Measurements from ENCODE around the gene WDR72. TPM values are rescaled to one million over a fixed set of nuclear protein-coding genes. Genes with fewer than 3 reads are reported as not detected.

Gene WDR72
- total RNA-seq, 1 donor = under 0.01 TPM

DNA sequence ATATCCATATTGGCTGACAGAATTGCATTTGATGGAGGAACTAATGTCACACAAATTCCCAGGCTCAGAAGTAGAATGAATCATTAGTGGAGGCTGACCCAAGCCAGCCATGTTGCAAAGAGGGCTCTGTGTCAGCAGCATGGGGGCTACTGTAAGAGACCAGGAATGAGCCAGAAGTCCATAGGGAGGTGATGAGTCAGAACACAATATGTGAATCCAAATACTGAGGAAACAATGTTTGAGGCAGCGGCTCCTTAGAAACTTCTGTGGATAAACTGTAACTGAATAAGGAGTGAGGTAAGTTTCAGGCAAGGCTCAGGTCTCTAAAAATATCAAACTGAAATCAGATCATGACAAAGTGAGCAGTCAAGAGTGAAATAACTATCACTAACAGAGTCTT lies 170.7 kb downstream of the WDR72 start:
- Histone ChIP-seq H3K4me1 (ENCODE audit: insufficient read depth, low read length) (no peaks in the 10 kb centered on the region), H3K9me3 (ENCODE audit: low read depth, low read length) (no peaks in the 10 kb centered on the region), H3K27me3 (ENCODE audit: insufficient read depth, low read length) (no peaks in the 10 kb centered on the region), H3K4me3 (ENCODE audit: low read length) (no peak overlapping the region)

DNA sequence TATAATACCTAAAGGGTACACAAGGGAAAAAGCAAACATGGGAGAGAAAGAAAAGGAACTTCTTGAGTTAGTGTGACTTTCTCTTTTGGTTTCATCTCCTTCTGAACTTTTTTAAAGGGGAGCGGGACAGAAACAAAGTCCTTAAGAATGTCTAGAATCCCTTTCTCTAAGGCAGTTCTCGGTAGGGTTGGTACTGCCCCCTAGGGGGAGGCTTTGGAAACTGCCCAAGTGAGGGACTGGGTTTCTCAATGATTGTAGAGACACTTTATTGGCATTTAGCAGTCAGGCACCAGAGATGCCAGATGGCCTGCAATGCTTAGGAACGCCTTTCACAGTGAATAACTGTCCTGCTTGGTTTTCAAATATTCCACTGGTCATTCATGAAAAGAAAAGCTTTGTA lies 172.7 kb downstream of the WDR72 start:
- Histone ChIP-seq H3K27me3 (ENCODE audit: insufficient read depth, low read length) (no peaks in the 10 kb centered on the region), H3K4me1 (ENCODE audit: insufficient read depth, low read length) (no peaks in the 10 kb centered on the region), H3K4me3 (ENCODE audit: low read length) (no peak overlapping the region), H3K9me3 (ENCODE audit: low read depth, low read length) (no peaks in the 10 kb centered on the region)

DNA sequence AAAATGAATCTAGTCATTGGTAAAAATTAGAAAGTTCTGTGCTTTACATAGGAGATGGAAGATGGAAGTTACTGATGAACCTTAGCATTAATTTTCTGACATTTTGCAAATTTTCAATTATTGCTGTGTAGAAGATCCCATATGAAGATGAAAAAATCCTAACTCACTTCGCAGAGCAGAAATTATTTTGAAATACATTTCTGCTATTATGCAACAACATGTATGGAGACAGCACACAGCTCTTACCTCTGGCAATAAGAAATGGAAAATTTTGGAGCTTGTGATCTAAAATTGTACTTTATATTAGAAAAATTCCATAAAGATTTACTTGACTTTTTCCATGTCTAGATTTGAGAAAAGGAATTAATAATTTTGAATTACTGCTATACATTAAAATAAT lies 177.9 kb downstream of the WDR72 start:
- Histone ChIP-seq H3K9me3 (ENCODE audit: low read depth, low read length) (no peaks in the 10 kb centered on the region), H3K4me1 (ENCODE audit: insufficient read depth, low read length) (no peaks in the 10 kb centered on the region), H3K4me3 (ENCODE audit: low read length) (no peak overlapping the region), H3K27me3 (ENCODE audit: insufficient read depth, low read length) (no peaks in the 10 kb centered on the region)

DNA sequence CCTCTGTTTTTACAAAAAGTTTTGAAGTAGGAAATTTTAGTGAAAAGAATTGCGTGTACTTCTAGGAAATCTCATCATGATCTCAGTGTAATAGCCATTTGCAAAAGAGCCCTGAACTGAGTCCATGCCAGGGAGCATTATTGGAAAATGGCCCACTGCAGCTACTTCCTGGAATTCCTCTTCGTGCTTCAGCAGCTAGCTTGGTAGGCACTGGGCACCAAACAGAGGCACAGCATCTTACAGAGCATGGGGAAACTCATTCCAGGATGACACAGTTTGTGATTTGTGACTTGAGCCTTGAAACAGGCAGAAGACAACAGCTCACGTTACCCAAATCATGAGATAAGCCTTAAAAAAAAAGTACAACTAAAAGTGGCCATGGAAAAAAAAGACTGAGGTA lies 179.1 kb downstream of the WDR72 start:
- H3K27me3 ChIP-seq (ENCODE audit: insufficient read depth, low read length) = no peaks in the 10 kb centered on the region
- H3K4me3 ChIP-seq (ENCODE audit: low read length) = no peak overlapping the region
- H3K9me3 ChIP-seq (ENCODE audit: low read depth, low read length) = no peaks in the 10 kb centered on the region
- H3K4me1 ChIP-seq (ENCODE audit: insufficient read depth, low read length) = no peaks in the 10 kb centered on the region

DNA sequence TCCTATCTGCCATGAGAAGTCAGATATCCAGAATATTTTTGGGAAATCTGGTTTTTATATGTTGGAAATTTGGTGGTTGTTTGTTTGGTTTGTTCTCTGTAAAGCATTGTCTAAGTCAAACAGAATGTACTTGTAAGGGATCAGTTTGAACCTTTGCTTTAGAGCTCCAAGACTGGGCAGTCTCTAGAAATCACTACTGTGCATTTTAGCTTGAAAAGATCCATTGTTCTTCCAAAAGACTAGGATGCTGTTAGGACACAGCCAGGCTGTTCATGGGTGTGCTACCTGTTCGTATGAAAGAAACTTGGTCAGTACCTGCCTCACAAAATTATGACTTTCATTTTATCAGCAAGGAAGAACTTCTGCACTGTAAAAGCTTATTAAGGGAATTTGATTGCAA lies 182.6 kb downstream of the WDR72 start:
- no peaks in the 10 kb centered on the region for H3K27me3 ChIP-seq (ENCODE audit: insufficient read depth, low read length)
- no peak overlapping the region for H3K4me3 ChIP-seq (ENCODE audit: low read length)
- no peaks in the 10 kb centered on the region for H3K4me1 ChIP-seq (ENCODE audit: insufficient read depth, low read length)
- no peaks in the 10 kb centered on the region for H3K9me3 ChIP-seq (ENCODE audit: low read depth, low read length)

DNA sequence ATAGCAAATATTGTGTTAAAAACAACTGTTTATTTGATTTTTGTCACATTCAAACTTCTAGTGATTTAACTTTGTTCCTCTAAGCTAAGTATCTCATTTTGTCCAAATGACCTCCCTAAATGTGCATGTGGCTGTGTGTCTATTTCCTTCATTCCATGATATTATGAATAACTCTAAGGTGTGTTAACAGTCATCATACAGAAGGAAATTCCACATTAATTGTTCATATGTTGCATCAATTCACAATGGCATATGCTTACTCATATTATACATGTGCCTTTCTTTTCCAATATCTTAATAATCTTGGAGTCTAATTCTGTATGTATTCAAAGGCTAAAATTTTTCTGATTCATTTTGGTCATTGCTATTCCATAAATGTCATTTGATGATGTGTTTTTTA lies 186.4 kb downstream of the WDR72 start:
- H3K9me3 ChIP-seq (ENCODE audit: low read depth, low read length) = no peaks in the 10 kb centered on the region
- H3K4me1 ChIP-seq (ENCODE audit: insufficient read depth, low read length) = no peaks in the 10 kb centered on the region
- no peaks in the 10 kb centered on the region for H3K27me3 ChIP-seq (ENCODE audit: insufficient read depth, low read length)
- no peak overlapping the region for H3K4me3 ChIP-seq (ENCODE audit: low read length)

DNA sequence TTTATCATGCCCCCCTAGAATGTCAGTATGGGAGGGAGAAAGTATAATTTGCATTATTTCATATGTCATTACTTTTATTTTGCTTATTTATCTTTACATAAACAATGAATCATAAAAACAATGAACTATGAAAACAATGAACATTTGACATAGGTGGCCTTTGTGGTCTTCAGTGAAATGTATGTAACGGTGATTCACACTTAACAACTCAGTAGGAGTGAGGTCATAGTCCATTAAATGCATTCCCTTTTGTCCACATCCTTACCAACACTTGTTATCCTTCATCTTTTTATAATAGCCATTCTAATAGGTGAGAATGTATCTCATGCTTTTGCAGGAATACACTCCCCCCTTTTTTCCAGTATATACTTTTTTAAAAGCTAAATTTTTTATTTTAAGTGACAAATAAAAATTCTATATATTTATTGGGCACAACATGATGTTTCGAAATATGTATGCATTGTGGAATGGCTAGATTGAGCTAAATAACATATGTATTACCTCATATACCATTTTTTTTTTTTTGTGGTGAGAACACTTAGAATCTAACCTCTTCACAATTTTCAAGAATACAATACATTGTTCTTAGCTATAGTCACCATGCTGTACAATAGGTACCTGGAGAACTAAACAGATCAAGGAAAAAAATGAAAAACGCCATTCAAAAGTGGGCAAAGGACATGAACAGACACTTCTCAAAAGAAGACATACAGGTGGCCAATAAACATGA lies 189.5 kb downstream of the WDR72 start:
- H3K27me3 ChIP-seq (ENCODE audit: insufficient read depth, low read length) = no peaks in the 10 kb centered on the region
- no peak overlapping the region for H3K4me3 ChIP-seq (ENCODE audit: low read length)
- no peaks in the 10 kb centered on the region for H3K9me3 ChIP-seq (ENCODE audit: low read depth, low read length)
- H3K4me1 ChIP-seq (ENCODE audit: insufficient read depth, low read length) = no peaks in the 10 kb centered on the region

DNA sequence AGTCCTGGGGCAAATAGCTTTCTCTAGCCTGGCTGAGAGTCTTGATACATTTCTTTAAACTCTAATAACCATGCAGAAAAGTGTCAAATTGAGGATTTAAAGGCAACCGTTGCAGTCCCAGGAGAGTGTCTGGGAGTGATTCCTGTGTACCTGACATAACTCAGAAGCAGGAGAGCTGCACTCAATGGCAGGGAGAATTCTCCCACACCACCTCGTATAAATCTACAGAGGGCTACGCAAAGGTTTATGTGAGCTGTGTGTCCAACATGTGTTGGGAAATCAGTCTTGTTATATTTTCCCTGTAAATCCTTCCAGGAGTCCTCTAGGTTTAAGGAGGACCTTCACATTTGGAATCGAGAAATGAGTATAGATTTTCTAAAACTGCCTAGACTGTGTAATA lies 192.6 kb downstream of the WDR72 start:
- H3K9me3 ChIP-seq (ENCODE audit: low read depth, low read length) = no peaks in the 10 kb centered on the region
- no peak overlapping the region for H3K4me3 ChIP-seq (ENCODE audit: low read length)
- no peaks in the 10 kb centered on the region for H3K4me1 ChIP-seq (ENCODE audit: insufficient read depth, low read length)

DNA sequence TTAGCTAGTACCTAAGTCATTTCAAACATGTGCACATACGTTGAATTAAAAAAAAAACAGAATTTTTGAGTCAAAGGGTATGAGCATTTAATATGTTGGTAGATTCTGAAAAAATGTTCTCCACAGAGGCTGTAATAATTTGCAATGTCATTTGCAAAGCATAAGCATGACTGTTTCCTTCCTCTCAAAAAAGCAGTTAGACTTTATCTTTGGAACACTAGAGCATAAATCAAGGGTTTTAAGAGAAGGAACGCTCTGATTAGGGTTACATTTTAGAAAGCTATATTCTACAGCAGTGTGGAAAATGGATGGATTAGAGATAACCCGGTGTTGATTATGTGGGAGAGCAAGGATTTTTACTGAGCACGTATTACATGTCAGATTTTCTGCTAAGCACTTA lies 193.7 kb downstream of the WDR72 start:
- Histone ChIP-seq H3K4me3 (ENCODE audit: low read length) (no peak overlapping the region), H3K9me3 (ENCODE audit: low read depth, low read length) (no peaks in the 10 kb centered on the region), H3K4me1 (ENCODE audit: insufficient read depth, low read length) (no peaks in the 10 kb centered on the region), H3K27me3 (ENCODE audit: insufficient read depth, low read length) (no peaks in the 10 kb centered on the region)

More for the DNA sequence above, 192.6 kb downstream of the WDR72 start:
- no peaks in the 10 kb centered on the region for H3K27me3 ChIP-seq (ENCODE audit: insufficient read depth, low read length)

DNA sequence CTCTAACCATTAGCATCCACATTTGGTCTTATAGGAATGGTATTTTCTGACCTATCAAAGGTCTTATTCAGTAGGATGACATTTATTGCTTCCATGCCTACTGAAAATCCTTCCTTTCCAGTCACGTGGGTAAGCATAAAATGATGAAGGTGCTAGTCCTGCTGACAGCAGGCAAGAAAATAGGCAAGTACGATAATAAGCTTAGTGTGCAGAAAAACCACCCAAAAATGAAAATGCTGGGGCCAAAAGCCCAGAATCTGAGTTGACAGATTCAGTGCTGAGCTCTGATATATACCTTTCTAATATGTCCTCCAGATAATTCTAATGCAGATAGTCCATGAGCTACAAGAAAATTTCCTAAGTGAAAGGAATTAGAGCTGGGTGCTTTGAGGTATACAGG lies 194.8 kb downstream of the WDR72 start:
- no peak overlapping the region for H3K4me3 ChIP-seq (ENCODE audit: low read length)
- H3K9me3 ChIP-seq (ENCODE audit: low read depth, low read length) = no peaks in the 10 kb centered on the region
- no peaks in the 10 kb centered on the region for H3K4me1 ChIP-seq (ENCODE audit: insufficient read depth, low read length)
- no peaks in the 10 kb centered on the region for H3K27me3 ChIP-seq (ENCODE audit: insufficient read depth, low read length)

DNA sequence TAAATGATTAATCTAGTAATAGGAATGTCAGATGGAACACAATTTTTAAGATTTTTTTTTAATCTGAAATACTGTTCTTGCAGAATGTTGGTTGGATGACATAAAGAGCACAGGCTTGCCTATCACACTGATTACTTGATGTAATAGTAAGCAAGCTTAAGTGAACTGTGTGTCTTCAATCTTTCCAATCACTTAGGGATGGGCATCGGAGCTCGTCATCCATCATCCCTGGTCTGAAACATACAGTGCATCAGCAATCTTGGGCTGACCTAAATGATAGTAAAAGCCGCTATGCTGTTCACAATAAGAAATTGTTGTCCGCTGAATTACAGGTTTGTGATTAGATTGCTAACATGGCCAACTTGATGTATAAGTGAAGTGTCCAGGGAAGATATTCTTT lies 195.8 kb downstream of the WDR72 start:
- Histone ChIP-seq H3K4me1 (ENCODE audit: insufficient read depth, low read length) (no peaks in the 10 kb centered on the region), H3K4me3 (ENCODE audit: low read length) (no peak overlapping the region), H3K27me3 (ENCODE audit: insufficient read depth, low read length) (no peaks in the 10 kb centered on the region), H3K9me3 (ENCODE audit: low read depth, low read length) (no peaks in the 10 kb centered on the region)

DNA sequence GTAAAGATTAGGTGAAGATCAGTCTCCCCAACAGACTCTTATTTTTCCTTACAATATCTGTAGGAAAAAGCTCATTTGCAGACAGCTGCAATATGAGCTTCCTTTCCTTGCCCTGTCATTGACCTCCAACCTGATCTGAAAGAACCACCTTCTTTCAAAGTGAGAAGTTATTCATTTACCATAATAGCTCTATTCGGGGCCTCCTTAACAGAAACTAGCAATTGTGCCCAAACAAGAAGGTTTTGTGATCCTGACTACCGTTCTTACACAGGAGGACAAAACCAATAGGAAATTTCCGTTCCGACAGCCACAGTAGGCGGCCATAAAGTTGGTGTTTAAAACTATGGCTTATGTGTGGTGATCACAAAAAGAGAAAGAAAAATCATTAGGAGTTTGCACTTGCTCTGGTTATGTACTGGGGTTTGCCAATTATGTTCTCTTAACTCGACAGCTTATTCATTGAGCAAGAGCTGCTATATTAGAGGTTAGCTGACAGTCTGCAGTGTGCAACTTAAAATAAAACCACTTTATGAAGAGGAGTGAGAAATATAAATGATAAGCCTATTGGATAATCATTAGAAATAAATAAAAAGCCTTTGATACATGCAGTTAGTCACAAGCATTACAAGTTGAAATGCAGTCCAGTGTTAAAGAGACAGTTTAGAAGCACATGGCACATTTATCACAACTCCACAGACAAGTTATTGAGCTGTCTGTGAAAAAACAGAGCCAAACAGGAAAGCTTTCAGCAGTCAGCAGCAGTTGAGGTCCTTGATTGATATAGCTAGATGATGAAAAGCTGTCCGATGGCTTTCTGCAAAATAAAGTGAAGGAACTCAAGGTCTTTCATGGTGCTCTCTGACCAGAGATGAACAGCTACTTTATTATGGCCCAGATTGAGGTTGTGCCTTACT lies 199.8 kb downstream of the WDR72 start:
- H3K4me1 ChIP-seq (ENCODE audit: insufficient read depth, low read length) = no peaks in the 10 kb centered on the region
- no peak overlapping the region for H3K4me3 ChIP-seq (ENCODE audit: low read length)
- H3K9me3 ChIP-seq (ENCODE audit: low read depth, low read length) = no peaks in the 10 kb centered on the region
- H3K27me3 ChIP-seq (ENCODE audit: insufficient read depth, low read length) = no peaks in the 10 kb centered on the region

DNA sequence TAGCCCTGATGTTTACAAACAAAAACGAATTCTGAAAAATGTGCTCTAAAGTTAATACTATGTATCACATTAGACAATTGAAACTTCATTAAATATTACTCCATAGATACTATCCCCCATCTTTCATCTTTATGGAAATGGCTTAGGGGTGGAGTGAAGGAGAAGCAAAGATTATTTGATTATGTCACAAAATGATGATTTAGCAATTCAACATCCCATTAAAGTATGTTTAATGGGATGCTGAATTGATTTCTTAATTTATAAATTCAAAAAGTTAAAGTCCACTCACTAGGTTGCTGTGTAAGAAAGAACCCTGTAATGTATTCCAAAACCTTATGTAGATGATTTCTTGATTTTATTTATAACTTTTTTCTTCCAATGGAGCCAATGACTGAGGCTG lies 201.1 kb downstream of the WDR72 start:
- H3K4me1 ChIP-seq (ENCODE audit: insufficient read depth, low read length) = no peaks in the 10 kb centered on the region
- no peaks in the 10 kb centered on the region for H3K9me3 ChIP-seq (ENCODE audit: low read depth, low read length)
- H3K27me3 ChIP-seq (ENCODE audit: insufficient read depth, low read length) = no peaks in the 10 kb centered on the region
- H3K4me3 ChIP-seq (ENCODE audit: low read length) = no peak overlapping the region

DNA sequence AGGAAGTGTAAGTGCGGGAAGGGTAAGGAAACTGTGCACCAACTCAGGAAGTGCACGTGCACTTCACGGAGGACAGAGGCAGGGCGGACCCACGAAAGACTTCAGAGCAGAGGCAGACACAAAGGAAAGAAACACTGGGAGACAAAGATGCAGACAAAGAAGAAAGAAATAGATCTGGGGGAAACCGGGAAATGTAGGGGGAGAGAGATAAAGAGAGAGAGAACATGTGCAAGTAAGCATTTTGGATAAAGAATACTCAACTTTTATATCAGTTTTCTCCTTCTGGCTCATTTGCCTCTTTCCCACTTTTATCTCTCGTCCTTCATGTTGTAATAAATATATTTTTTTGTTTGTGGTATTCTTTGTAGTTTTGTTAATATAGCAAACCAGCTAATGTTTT lies 204.2 kb downstream of the WDR72 start:
- Histone ChIP-seq H3K4me1 (ENCODE audit: insufficient read depth, low read length) (no peaks in the 10 kb centered on the region), H3K9me3 (ENCODE audit: low read depth, low read length) (no peaks in the 10 kb centered on the region), H3K4me3 (ENCODE audit: low read length) (no peak overlapping the region), H3K27me3 (ENCODE audit: insufficient read depth, low read length) (no peaks in the 10 kb centered on the region)

DNA sequence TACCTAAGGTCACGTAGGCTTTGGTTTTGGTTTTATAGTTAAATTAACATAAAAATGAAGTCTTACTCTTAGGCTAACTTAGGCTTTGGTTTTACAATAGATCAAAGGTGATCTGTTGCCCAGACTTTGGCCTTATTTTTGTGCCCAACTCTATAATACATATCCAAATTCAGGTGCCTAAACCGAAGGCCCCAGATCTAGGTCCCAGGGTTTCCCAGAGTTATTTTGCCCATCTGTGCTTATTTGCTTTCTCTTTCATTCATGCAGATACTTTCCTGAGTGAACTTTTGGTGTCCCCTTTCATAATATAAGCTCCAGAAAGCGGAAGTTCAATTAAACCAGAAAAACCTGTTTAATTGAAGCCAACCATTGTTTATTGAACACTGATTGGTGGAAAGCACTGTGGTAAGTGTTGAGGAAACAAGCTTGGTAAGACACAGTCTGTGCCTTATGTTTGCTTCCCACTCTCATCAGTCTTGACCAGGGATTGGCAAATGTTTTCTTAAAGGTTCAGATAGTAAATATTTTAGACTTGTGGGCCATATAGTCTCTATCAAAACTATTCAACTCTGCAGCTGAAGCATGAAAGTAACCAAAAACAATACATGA lies 209.7 kb downstream of the WDR72 start:
- Histone ChIP-seq H3K27me3 (ENCODE audit: insufficient read depth, low read length) (no peaks in the 10 kb centered on the region), H3K4me1 (ENCODE audit: insufficient read depth, low read length) (no peaks in the 10 kb centered on the region), H3K9me3 (ENCODE audit: low read depth, low read length) (no peaks in the 10 kb centered on the region), H3K4me3 (ENCODE audit: low read length) (no peak overlapping the region)
